ENCODE measurements around the gene ANKS1B.
"Not testable (repeated sequence)": the region's sequence is repeated elsewhere in the genome, so short reads cannot be mapped to it uniquely, and the experiment has no call there.

Gene ANKS1B

GRCh38 chr12:98873776-98874175, 1111.0 kb downstream of the ANKS1B start:
- no peak for DNase-seq (ENCODE audit: low spot score)

GRCh38 chr12:98870504-98870903, 1114.2 kb downstream of the ANKS1B start:
- no peak for DNase-seq (ENCODE audit: low spot score)

GRCh38 chr12:98869886-98870503, 1114.7 kb downstream of the ANKS1B start:
- DNase-seq (ENCODE audit: low spot score): no peak

DNA sequence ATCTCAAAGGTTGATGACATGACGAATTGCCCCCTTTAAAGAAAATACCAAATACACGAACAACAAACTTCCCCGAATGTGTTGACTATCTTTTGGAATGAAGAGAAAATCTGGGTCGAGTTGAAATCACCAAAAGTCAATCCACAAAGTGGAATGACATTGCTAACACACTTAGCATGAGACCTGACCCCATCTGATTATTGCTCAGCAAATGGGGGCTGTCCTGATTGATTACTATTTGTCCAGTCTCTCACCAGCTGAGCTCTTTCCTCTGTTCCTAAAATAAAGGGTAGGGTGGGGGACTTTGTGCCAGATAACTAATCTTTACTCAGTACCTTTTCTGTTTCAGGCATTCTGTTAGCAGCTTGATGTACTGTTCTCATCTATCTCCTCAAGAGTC, 1116.2 kb downstream of the ANKS1B start:
- no peak for DNase-seq (ENCODE audit: low spot score)

- no peak for DNase-seq (ENCODE audit: low spot score)
Measured at GRCh38 chr12:98868076-98868475, 1116.7 kb downstream of the ANKS1B start.

GRCh38 chr12:98864363-98864762, 1120.4 kb downstream of the ANKS1B start:
- DNase-seq (ENCODE audit: low spot score): no peak

- DNase-seq (ENCODE audit: low spot score): no peak
Measured at GRCh38 chr12:98863167-98863566, 1121.6 kb downstream of the ANKS1B start.

GRCh38 chr12:98861251-98861650, 1123.5 kb downstream of the ANKS1B start:
- no peak for DNase-seq (ENCODE audit: low spot score)

DNA sequence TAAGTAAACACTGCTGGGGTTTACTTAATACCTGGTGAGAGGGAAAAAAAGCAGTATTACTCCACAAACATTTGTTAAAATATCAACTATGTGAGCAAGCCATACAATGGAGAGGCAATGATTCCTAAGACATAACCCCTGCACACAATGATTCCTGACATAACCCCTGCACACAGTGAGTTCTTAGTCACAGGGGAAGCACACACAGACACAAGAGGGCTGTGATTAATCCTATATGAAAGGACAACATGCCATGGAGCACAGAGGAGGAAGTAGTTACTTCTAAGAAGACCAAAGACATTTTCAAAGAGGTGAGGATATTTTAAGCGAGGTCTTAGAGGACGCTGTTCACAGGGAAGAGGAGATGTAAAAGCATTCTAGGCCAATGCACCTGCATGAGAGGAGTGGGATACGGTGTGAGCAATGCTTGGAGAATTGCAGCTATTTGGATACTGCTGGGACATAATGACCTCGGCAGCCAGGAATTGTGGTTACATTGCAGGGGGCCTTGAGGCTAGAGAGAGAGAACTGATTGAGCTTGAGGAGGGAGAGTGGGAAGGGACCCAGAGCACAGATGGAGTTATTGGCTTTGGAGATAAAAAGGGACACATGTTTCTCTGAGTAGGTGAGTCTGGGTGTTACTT, 1127.7 kb downstream of the ANKS1B start:
- no peak for DNase-seq (ENCODE audit: low spot score)

DNA sequence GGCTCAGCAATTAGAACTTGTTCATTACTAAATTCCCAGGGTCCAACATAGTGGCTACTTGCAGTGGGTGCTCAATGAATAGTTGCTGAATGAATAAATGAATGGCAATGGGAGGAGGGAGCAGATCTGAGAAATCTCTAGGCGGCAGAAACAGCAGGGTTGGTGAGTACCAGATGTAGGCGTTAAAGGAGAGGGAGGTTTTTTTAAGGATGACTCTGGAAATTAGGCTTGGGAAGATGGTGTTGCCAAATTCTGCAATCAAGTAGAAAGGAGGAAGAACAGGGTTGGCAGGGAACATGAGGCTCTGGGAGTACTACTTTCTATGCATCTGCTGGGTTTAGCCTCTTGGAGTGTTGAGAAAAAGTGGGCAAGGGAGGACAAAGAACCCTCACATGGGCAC, 1132.6 kb downstream of the ANKS1B start:
- no peak for DNase-seq (ENCODE audit: low spot score)

DNA sequence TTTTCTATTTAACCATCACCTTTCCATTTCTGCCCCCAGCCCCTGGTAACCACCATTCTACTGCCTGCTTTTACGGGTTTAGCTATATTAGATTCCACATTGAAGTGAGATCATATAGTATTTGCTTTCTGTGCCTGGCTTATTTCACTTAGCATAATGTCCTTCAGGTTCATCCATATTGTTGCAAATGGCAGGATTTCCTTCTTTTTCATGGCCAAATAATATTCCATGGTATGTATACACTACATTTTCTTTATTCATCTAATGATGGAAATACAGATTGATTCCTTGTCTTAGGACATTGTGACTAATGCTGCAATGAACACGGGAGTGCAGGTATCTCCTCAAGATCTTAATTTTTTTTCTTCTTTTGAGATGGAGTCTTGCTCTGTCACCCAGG, 1137.5 kb downstream of the ANKS1B start:
- DNase-seq (ENCODE audit: low spot score): no peak

GRCh38 chr12:98845957-98846356, 1138.8 kb downstream of the ANKS1B start:
- DNase-seq (ENCODE audit: low spot score): peak; percentile 24

GRCh38 chr12:98840325-98840724, 1144.4 kb downstream of the ANKS1B start:
- no peak for DNase-seq (ENCODE audit: low spot score)

DNA sequence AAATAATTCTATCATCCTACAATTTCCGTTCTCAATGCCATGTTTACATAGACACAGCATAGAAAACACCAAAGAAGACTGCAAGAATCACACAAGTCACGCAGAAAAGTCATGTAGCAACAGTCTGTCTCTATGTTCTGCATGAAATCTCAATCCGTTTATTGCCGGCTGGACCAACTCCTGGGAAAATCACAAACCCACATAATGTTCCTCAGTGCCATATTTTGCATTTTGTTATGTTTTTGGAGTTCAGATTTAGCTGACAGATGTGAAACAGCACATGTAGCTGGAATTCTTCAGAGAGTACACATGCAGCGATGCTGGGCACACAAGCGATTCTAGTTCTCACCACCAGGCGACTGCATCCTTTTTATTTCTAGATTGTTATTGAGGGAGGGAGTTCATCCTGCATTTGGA, 1146.5 kb downstream of the ANKS1B start:
- peak; percentile 24 for DNase-seq (ENCODE audit: low spot score)

- not testable (repeated sequence) for DNase-seq (ENCODE audit: low spot score)
Measured at GRCh38 chr12:98837134-98837752, 1147.5 kb downstream of the ANKS1B start.

GRCh38 chr12:98830657-98831056, 1154.1 kb downstream of the ANKS1B start:
- DNase-seq (ENCODE audit: low spot score): no peak

DNA sequence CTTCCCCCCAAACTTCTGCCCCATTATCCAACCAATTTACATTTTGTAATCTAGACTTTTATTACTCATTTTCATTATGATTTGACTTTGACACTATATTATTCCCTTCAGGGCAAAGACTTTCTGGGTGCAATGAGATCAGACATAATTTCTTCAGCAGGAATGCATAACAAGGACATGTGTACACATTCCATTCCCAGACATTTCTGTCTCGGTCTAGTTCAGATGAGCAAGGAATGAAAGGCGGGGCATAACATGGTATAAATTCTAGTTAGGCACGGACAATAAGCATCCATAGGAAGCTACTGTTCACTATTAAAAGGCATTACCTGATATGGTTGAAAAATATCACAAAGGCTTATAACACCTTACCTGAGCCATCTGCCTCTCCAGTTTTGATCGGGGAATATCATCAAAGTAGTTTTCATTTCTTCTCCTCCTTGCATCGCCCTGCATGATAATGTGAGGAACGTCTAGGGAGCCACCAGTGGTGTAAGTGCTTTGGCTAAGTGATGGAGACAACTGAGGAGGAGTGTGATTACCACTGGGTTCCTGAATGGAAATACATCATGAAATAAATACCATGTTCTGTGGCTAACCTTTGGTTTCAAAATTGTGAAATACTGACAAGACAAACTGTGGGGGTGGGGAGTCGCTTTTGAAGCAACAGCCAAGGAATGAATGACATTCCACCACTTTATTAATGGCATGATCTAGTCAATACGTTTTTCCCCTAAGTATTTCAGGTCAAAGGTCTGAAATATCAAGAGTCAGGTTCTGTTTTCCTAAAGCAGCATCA, 1155.7 kb downstream of the ANKS1B start:
- DNase-seq (ENCODE audit: low spot score): peak; percentile 30

- DNase-seq (ENCODE audit: low spot score): no peak
Measured at GRCh38 chr12:98823012-98823411, 1161.7 kb downstream of the ANKS1B start.

- DNase-seq (ENCODE audit: low spot score): no peak
Measured at GRCh38 chr12:98821866-98822265, 1162.9 kb downstream of the ANKS1B start.

GRCh38 chr12:98821232-98821631, 1163.5 kb downstream of the ANKS1B start:
- DNase-seq (ENCODE audit: low spot score): no peak

GRCh38 chr12:98819821-98820404, 1164.8 kb downstream of the ANKS1B start:
- DNase-seq (ENCODE audit: low spot score): no peak

GRCh38 chr12:98819071-98819470, 1165.7 kb downstream of the ANKS1B start:
- no peak for DNase-seq (ENCODE audit: low spot score)
